Thoracic aorta (tissue), 2 donors: ENCODE results near the gene CD69. TPM values are rescaled to one million over a fixed set of nuclear protein-coding genes. Genes with fewer than 3 reads are reported as not detected.

Source experiments
- ATAC-seq: fragments of 150-250 bp; one replicate; pipeline ENCODE4 v1.8.0; 2017; ENCODE audit warnings: low read depth; ENCODE audit not compliant: insufficient number of reproducible peaks, low FRiP score
- DNase-seq: peaks from one replicate; pipeline ENCODE4 v3.0.0-alpha.2; 2020; ENCODE audit warnings: low spot score
- H3K27ac ChIP-seq, 2 donors: fragments of 200-600 bp; sonication (generic); 1 replicate in 1 of 2; 2 replicates in 1 of 2; pipeline ENCODE4 v1.5.1; 2016; ENCODE audit warnings: mild to moderate bottlenecking in 2 of 2, moderate library complexity in 2 of 2
- H3K27me3 ChIP-seq: fragments of 200-600 bp; sonication (generic); replicated peaks from 2 replicates; pipeline ENCODE4 v1.6.0; 2016; ENCODE audit warnings: mild to moderate bottlenecking; ENCODE audit not compliant: insufficient read depth
- H3K36me3 ChIP-seq: fragments of 200-600 bp; sonication (generic); one replicate; pipeline ENCODE4 v1.5.1; 2016
- H3K4me1 ChIP-seq, 2 donors: fragments of 200-600 bp; sonication (generic); 1 replicate in 1 of 2; 2 replicates in 1 of 2; pipeline versions ENCODE4 v1.5.1 to v1.6.0; 2016; ENCODE audit warnings: low read depth in 2 of 2, mild to moderate bottlenecking in 1 of 2; ENCODE audit not compliant: control insufficient read depth in 1 of 2
- H3K4me3 ChIP-seq: fragments of 200-600 bp; sonication (generic); 2 replicates; pipeline ENCODE4 v1.5.1; 2016; ENCODE audit warnings: mild to moderate bottlenecking
- H3K9me3 ChIP-seq: fragments of 200-600 bp; sonication (generic); 2 replicates; pipeline ENCODE4 v1.5.1; 2016
- CTCF ChIP-seq: fragments of 200-600 bp; sonication (generic); IDR thresholded peaks from one replicate; pipeline ENCODE4 v1.5.1; 2019; ENCODE audit warnings: antibody characterized with exemption
- total RNA-seq, 2 donors: library from RNA; depleted of rRNA; stranded (reverse); fragments of >200 nt; gene quantifications; one replicate each; pipeline versions ENCODE4 v1.1.0 to v1.2.3, GENCODE V29; 2016

The CD69 gene
- total RNA-seq, 2 donors from 2014 or later: 5.8 to 40.3 TPM

- DNase-seq (no peak), ATAC-seq (no peak)
- no peaks in the 10 kb centered on the region for H3K27me3 ChIP-seq
- H3K4me3 ChIP-seq: no peak overlapping the region
- no peak overlapping the region for H3K27ac ChIP-seq
- no peaks in the 10 kb centered on the region for H3K9me3 ChIP-seq
- H3K4me1 ChIP-seq: no peaks in the 10 kb centered on the region
- H3K36me3 ChIP-seq: no peaks in the 10 kb centered on the region
- TF ChIP-seq CTCF: no peak
Observed at GRCh38 chr12:9781360-9781759, 20.7 kb upstream of the CD69 start.

GRCh38 chr12:9779209-9779608, 18.5 kb upstream of the CD69 start:
- H3K9me3 ChIP-seq: no peaks in the 10 kb centered on the region
- no peak overlapping the region for H3K27ac ChIP-seq
- no peak for ATAC-seq
- H3K4me3 ChIP-seq: no peak overlapping the region
- no peaks in the 10 kb centered on the region for H3K27me3 ChIP-seq
- no peak for DNase-seq
- no peaks in the 10 kb centered on the region for H3K36me3 ChIP-seq
- no peaks in the 10 kb centered on the region for H3K4me1 ChIP-seq
- no peak for TF ChIP-seq CTCF

- H3K27me3 ChIP-seq: no peaks in the 10 kb centered on the region
- no peak overlapping the region for H3K27ac ChIP-seq
- TF ChIP-seq CTCF: no peak
- no peaks in the 10 kb centered on the region for H3K9me3 ChIP-seq
- no peak for DNase-seq
- H3K36me3 ChIP-seq: no peaks in the 10 kb centered on the region
- no peak for ATAC-seq
- no peaks in the 10 kb centered on the region for H3K4me1 ChIP-seq
- no peak overlapping the region for H3K4me3 ChIP-seq
Observed at GRCh38 chr12:9776781-9777180, 16.1 kb upstream of the CD69 start.

GRCh38 chr12:9773216-9773877, 12.6 kb upstream of the CD69 start:
- H3K36me3 ChIP-seq: no peaks in the 10 kb centered on the region
- H3K27ac ChIP-seq: no peak overlapping the region
- no peaks in the 10 kb centered on the region for H3K27me3 ChIP-seq
- DNase-seq (no peak), ATAC-seq (no peak)
- H3K4me1 ChIP-seq: no peaks in the 10 kb centered on the region
- no peaks in the 10 kb centered on the region for H3K9me3 ChIP-seq
- no peak overlapping the region for H3K4me3 ChIP-seq
- TF ChIP-seq CTCF: no peak

GRCh38 chr12:9763025-9763424, 2.3 kb upstream of the CD69 start:
- ATAC-seq: no peak
- H3K27me3 ChIP-seq: no peaks in the 10 kb centered on the region
- no peak overlapping the region for H3K27ac ChIP-seq
- H3K4me1 ChIP-seq: no peaks in the 10 kb centered on the region
- TF ChIP-seq CTCF: no peak
- H3K9me3 ChIP-seq: no peaks in the 10 kb centered on the region
- H3K36me3 ChIP-seq: no peaks in the 10 kb centered on the region
- H3K4me3 ChIP-seq: no peak overlapping the region
- DNase-seq: no peak
